Stimulated activated CD4-positive, alpha-beta T cell treated with anti-CD3 and anti-CD28 coated beads, Interleukin-1b, Interleukin-23, amount 100 ng/mL, for 48 hours (primary cell): ENCODE measurements around the gene FOXO3B.
"Not testable (repeated sequence)": the region's sequence is repeated elsewhere in the genome, so short reads cannot be mapped to it uniquely, and the experiment has no call there.

Experiments used
- DNase-seq: peaks from one replicate; pipeline ENCODE4 v3.0.0-alpha.2; 2020

The FOXO3B gene

DNA sequence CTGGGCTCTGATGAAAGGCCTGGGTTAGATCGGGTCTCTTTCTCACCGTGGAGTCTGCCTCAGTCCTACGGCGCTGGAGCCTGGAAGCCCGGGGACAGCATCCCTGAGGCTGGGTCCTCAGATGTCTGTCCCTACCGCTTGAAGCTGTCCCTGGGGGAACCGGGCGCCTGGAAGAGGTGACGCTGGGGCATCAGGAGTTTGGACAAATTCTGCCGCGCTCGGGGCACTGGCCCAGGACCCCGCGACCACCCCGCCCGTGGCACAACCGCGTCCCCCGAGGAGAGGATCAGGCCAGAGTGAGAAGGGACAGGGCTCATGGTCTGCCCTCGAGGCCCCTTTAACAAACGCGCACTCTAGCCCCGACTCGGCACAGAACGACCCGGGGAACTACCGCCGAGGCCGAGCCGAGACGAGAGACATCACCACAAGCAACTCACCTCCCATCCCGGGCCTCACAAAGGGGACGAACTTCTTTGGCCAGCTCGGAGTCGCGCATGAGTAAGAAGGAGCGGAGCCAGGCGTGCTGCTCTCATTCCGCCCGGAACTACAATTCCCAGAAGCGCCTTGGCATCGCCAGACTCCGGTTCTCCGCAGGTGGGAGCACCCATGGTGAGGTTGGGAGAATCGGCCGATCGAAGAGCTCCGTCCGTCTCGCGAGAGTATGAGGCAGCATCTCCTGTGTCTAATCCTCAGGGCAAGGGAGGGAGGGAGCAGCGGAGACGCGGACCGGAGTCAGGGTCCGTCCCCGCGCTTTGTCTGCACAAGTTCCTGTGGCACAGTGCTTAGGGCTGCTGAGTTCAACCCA, at the start of gene FOXO3B:
FOXO3B (minus strand) TSS at position 548 of the 805 bp plus-strand sequence. CDS start 663 bp downstream, outside the sequence.
- DNase-seq: peak; percentile 80

DNA sequence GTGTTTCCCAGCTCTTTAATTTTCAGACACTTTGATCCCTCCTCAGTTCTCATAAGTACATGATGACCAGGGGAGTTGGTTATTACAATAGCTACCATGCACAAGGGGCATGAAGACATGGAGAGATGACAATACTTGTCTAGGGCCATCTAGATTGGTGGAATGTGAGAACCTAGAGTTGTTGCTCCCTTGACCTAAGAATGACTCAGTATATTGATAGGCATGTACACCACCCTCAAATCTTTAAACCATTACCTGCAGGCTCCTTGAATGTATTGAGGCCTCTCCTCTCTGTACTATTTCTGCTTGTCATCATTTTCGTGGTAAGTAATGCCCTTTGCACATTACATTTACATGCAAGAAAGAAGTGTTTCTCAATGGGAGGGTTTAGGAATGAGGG, 41.4 kb upstream of the FOXO3B start:
- DNase-seq: not testable (repeated sequence)

DNA sequence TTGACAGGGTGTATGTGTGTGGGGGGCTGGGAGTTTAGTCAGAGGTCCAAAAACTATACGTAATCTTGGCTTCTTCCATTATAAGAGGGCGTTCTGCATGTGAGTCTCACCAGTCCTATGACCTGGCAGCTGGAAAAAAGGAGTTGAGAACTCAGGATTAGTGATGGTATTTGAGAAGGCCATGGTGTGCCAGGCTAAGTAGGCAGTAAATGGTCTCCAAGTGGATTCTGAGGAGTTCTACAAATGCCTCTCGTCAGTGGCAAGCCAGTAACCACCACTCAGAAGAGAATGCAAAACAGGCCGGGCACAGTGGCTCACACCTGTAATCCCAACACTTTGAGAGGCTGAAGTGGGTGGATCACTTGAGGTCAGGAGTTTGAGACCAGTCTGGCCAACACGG, 40.5 kb upstream of the FOXO3B start:
- not testable (repeated sequence) for DNase-seq

DNA sequence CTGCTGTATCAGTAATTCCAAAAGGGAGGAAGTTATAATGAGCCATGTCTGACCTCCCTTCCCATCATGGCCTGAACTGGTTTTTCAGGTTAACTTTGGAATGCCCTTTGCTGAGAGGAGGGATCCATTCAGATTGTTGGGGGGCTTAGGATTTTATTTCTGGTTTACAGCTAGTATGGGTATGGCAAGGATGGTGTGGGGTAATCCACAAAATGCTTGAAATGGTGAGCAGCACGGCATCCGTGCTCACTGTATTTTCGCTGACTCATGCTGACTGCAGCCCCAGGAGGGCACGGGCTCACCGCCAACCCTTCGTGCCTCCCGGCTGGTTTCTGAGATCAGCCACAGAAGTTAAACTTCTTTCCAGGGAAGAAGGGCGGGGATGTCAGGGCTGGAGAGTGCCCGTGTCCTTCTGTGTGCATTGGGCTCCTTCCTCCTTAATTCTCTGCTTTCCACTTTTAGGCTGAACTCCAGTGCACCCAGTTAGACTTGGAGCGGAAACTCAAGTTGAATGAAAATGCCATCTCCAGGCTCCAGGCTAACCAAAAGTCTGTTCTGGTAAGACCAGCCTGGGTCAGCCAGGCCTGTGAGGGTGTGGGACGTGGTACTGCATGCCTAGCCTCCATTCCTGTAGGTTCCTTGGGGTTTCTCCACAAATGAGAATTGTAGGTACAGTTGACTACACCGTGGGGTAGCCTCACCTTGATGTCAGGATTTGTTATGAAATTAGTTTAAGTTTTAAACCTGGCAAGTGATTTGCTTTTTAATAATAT, 39.8 kb upstream of the FOXO3B start:
- DNase-seq: not testable (repeated sequence)

DNA sequence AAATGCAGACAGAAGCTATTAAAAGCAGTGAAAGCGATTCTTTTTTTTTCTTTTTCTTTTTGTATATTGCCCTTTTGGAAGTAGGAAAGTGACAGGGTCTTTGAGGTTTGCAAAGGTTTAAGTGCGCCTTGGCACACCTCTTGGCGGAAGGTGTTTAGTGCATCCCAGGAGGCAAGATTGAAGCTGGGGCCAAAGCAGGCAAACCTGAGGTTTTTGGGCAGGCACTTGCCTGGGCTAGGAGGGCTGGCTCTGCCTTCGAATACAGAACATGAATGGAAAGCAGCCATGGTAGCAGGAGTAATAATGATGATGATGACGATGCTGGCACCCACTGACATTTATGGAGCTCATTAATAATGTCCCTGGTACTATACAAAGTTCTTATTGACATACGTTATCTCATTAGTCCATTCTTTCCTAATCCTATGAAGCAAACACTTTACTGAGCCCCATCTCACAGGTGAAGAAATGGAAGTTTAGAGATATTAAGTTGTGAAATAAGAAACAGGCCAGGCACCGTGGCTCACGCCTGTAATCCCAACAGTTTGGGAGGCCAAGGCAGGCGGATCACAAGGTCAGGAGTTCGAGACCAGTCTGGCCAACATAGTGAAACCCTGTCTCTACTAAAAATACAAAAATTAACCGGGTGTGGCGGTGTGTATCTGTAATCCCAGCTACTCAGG, 37.5 kb upstream of the FOXO3B start:
- not testable (repeated sequence) for DNase-seq

DNA sequence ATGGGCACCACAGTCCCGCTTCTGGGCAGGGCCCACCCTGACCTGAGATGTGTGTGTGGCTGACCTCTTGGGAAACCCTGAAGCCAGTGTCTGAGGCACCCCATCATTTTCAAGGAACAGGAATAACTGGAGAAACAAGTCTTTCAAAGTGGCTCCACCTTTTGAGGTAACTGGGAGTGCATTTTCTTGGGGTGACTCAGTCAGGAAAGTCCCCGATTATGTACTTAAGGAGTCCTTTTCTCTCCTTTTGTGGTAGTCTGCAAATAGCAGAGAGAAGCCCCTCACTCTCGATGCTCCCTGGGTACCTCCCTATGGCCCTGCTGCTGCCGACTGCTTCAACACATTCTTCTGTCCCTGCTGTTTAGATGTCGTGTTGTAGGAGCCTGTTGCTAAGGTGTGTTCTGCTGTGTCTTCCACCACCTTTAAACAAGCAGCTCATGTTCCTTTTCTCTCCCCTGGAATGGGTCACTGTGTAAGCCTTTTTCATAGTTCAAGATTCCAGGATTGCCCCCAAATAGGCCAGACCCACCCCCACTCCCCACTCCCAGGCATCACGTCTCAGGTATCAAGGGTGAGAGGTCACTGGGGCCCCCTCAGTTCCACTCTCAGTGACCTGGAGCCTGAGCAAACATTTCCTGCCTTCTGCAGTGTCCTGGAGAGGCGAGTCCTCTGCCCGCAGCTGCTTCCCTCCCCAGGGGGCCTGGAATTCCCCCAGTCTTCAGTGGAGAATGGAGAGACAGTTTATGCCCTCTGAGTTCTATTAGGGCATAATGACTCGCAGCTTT, 36.7 kb upstream of the FOXO3B start:
- not testable (repeated sequence) for DNase-seq

DNA sequence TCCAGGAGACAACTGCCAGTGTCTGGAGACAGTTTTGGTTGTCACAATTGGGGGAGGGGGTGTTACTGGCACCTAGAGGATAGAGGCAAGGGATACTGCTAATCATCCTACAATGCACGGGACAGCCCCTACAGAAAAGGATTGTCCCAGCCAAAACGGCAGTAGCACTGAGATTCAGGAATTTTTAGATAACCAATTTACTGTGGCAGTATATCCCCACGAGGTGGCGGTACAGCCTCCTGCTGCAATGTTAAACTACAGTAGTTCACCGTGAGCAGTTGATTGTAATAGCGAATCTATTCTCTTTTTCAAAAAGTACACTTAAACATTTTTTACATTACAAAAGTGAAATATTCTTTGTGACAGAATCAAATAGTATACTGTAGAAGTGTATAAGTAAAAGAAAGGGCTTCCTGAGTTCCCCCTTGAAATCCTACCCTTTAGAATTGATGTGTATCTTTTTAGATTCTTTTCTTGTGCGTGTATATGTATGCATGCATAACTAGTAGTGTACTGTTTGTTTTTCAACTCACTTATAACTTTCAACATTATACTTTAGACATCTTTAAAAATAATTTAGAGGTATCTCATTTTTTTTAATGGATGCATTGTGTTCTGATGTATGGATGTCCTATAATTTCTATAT, 30.4 kb upstream of the FOXO3B start:
- DNase-seq: peak; percentile 45

DNA sequence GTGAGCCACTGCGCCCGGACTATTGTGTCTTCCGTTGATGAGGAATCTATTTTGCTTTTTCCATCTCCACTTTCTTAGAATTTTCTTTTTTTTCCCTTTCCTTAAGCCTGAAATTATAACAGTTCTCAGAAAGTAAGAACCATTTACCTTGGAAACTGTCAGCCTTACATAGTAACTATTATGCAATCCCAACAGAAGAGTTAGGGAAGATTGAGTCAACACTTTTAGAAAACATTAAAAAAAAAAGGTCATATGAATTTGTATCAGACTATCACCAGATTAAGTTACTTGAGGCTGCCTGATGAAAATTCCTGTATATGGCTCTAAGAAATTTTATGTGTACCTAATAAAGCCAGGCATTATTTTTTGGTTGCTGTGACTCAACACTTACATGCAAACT, 26.1 kb upstream of the FOXO3B start:
- not testable (repeated sequence) for DNase-seq

DNA sequence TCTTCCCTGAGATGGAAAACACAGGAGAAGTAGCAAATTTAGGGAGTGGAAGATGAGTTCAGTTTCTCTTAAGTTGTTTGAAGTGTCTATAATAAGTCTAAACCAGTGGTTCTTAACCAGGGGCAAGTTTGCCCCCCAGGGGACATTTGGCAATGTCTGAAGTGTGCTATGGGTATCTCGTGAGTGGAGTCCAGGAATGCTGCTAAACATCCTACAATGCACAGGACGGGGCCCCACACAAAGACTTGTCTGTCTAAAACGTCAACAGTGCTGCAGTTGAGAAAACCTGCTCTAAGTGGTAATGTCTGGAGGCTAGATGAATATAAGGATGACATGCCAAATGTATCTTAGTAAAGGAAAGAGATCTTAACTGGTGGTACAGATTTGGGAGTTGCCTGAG, 23.8 kb upstream of the FOXO3B start:
- not testable (repeated sequence) for DNase-seq

DNA sequence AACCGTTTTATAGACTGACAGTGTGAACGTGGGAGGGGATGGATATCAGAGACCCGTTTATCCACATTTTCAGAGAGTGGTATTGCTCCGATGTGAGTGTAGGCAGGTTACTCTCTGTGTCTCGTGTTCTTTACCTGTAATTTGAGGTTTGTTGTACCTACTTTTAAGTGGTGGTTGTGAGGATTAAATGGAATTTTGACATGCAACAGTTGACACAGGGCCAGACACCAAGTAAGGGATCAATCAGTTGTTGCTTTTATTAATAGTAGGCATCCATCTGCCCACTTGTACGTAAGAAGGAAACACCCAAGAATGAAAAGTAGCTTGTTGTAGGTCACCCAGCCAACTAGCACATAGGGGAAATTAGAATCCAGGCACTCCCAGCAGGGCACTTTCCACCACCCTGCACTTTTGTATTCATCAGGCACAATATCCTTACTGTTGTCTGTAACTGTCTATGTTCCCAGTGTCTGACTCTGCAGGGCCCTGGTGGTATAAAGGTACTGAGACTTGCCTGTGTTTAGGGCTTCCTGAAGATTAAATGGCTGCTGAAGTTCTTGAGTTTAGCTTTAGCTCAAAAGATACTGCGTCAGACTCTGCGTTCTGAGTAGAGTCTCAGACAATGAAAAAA, 16.5 kb upstream of the FOXO3B start:
- DNase-seq: not testable (repeated sequence)

DNA sequence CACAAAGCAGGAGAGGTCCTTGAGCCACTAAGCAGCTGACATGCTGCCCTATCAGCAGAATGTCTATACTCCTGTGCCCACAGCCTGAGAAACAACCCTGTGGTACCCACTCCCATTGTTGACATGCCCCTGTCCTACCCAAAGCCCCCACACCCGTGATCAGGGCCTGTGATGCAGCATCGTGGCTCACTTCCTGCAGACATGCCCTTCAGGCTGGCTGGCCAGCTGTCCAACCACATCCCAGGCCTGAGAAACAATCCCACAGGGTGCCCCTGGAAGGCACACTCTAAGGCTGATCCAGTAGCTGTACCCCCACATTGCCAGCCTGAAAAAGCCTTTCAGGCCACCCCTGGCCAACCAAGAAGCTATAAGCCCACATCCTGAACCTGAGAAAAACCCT, 13.0 kb upstream of the FOXO3B start:
- not testable (repeated sequence) for DNase-seq

DNA sequence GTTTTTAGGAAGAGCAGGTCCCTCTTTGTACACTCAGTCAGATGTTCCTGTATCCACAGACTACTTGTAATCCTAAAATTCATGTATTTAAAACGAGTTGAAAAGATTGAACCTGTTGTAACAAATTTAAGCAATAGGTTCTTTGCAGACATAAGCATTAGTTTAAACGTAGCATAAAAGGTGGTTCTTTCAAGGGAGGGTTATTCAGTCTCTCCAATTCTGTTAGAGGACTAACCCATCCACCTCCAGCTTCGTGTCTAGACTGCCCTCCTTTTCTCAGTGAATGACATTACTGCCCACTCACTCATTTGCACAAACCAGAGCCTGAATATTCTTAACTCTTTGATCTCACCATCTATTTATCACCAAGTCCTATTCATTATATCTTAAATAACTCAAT, 554 bp upstream of the FOXO3B start:
- DNase-seq: not testable (repeated sequence)

DNA sequence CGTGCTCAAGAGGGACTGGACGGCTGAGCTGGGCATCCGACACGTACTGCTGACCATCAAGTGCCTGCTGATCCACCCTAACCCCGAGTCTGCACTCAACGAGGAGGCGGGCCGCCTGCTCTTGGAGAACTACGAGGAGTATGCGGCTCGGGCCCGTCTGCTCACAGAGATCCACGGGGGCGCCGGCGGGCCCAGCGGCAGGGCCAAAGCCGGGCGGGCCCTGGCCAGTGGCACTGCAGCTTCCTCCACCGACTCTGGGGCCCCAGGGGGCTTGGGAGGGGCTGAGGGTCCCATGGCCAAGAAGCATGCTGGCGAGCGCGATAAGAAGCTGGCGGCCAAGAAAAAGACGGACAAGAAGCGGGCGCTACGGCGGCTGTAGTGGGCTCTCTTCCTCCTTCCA, 4.7 kb downstream of the FOXO3B start:
- not testable (repeated sequence) for DNase-seq

DNA sequence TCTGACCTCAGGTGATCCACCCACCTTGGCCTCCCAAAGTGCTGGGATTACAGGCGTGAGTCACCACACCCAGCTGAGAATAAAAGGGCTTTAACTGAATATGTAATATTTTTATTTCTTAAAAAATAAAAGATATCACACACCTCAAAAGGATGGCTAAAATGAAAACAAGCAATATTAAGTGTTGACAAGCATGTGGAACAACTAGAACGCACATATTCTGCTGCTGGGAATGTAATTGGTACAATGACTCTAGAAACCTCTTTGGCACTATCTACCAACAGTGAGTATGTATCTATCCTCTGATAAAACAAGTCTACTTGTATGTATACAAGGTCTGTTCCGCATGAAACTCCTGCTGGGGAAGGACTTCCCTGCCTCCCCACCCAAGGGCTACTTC, 5.2 kb downstream of the FOXO3B start:
- DNase-seq: not testable (repeated sequence)

DNA sequence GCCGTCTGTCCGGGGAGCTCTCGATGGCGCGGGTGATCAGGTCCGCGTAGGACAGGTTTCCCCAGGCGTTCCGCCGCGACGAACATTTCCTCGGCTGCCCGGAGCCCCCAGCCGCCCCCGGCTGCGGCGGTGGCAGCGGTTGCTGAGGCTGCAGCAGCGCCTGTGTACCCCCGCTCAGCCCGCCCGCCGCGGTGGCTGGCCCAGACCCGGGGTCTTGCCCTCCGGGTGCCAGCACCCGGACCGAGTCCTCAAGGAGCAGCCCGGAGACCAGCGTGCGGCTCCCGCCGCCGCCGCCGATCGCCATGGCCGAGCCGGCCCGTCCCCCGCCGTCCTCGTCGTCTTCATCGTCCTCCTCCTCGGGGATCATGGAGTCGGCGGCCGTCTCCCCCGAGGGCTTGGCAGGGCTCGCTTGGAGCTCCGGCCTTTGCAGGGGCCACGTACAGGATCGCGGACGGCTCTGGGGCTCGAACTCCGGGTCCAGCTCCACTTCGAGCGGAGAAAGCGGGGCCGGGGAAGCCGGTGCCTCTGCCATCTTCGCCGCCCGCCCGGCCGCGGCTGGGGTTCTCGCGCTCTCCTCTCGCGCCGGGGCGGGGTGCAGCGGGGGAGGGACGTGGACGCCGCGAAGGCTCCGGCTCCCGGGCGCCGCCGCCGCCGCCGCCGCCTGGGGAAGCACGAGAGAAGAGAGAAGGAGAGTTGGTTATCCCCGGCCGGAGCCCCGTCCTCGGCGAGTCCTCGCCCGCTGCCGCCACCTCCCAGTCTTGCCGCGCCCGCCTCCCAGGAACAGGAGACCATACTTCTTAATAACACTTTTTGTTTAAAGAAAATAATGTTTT, 9.5 kb downstream of the FOXO3B start:
- not testable (repeated sequence) for DNase-seq

DNA sequence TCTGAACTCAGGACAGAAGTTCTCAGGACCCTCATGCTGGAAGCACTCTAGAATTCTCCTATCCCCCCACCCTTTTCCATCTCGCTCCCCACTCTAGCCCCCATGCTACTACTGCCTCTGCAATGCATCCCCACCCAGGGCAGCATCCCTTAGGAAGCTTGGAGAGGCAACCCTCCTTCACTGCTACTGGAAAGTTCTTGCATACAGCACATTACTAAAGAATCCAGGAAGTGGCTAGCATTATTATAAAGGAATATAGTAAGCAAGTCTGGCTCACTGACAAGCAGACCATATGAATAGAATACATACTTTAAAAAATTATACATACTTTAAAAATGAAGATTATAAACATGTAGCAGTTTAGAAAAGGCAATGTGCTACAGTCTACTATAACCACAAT, 13.5 kb downstream of the FOXO3B start:
- DNase-seq: not testable (repeated sequence)

DNA sequence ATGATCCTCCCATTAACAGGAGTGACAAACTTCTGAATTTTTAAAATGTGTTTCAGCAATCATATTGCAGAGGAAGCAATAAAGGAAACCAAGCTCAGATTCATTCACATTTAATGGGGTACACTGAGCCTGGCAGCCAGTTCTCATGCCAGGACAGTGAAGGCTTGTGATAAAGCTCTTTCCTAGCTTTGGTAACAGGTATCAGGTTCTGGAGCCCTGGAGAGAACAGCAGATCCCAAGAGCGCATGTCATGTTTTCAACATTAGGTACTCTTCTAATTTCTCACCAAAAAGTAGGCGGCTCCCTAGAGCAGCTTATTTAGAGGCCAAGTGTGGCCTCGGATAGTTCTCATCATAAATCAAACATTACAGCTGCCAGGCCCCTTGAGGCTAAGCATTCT, 14.6 kb downstream of the FOXO3B start:
- DNase-seq: not testable (repeated sequence)

DNA sequence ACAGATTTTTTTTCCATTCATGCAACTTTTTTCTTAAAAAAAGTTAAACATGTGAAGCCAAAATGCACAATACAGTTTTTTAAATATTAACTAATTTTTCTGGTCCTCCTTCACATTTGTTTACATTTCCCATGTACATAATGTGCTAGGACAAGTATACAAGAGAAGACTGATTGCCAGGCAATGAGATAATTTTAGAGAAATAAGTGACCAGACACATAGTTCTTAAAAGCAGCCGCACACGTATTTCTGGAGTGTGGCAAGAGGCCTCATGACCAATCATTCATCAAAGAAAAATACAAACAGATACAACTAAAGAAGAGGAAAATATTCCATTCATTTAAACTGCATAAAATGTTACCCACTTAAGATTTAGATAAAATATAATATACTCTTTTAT, 15.8 kb downstream of the FOXO3B start:
- DNase-seq: not testable (repeated sequence)

DNA sequence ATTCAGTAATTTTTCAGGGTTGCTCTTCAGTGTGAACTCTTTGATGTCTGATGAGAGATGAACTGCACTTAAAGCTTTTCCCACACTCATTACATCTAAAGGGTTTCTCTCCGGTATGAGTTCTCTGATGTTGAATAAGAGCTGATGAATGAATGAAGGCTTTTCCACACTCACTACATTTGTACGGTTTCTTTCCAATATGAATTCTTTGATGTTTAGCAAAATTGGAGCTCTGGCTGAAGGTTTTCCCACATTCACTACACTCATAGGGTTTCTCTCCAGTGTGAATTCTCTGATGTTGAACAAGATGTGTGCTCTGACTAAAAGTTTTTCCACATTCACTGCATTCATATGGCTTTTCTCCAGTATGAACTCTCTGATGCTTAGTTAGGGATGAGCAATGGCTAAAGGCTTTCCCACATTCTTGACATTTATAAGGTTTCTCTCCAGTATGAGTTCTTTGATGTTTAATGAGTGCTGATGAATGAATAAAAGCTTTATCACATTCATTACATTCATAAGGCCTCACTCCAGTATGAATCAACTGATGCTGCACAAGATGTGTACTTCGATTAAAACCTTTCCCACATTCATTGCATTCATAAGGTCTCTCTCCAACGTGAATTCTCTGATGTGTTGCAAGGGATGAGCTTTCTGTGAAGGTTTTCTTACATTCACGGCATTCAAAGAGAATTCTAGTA, 20.0 kb downstream of the FOXO3B start:
- DNase-seq: not testable (repeated sequence)

DNA sequence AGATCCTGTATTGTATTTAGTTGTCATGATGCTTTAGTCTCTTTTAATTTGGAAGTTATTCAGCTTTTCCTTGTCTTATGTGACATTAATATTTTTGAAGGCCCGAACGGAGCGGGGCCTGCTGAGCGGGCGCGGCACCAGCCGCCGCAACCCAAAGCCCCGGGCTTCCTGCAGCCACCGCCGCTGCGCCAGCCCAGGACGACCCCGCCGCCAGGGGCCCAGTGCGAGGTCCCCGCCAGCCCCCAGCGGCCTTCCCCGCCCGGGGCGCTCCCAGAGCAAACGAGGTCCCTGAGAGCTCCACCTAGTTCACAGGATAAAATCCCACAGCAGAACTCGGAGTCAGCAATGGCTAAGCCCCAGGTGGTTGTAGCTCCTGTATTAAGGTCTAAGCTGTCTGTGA, 32.0 kb downstream of the FOXO3B start:
- not testable (repeated sequence) for DNase-seq
